Panc1 (cell line): ENCODE data around the gene TP53BP2.

Experiments
- POLR2AphosphoS5 ChIP-seq: IDR thresholded peaks from 2 replicates; pipeline ENCODE4 v1.6.1; 2012; ENCODE audit warnings: mild to moderate bottlenecking, low read depth, low read length, moderate library complexity
- TF ChIP-seq, protein P1 (sequence below): fragments of 450-650 bp; IDR thresholded peaks from 2 replicates; pipeline ENCODE4 v1.5.1; 2017; ENCODE audit warnings: mild to moderate bottlenecking
- TF ChIP-seq, protein P2 (sequence below), 2 experiments: IDR thresholded peaks; 2 replicates each; pipeline ENCODE4 v1.6.1; 2011 to 2012; ENCODE audit warnings: low read depth in 2 of 2, control low read depth in 1 of 2, low read length in 1 of 2, mild to moderate bottlenecking in 1 of 2, moderate library complexity in 1 of 2; ENCODE audit not compliant: insufficient read depth in 1 of 2

DNA sequence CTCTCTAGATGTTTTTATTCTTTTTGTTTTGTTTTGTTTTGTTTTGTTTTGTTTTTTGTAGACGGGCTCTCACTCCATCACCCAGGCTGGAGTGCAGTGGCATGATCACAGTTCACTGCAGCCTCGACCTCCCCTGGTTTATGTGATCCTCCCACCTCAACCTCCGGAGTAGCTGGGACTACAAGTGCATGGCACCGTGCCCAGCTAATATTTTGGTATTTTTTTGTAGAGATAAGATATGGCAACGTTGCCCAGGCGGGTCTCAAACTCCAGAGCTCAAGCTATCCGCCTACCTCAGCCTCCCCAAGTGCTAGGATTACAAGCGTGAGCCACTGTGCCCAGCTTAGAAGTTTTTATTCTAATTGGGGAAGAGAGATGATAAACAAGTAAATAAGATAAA lies 13.3 kb upstream of the TP53BP2 start:
- TF ChIP-seq POLR2AphosphoS5, result no peak
- TF ChIP-seq, protein P1, sequence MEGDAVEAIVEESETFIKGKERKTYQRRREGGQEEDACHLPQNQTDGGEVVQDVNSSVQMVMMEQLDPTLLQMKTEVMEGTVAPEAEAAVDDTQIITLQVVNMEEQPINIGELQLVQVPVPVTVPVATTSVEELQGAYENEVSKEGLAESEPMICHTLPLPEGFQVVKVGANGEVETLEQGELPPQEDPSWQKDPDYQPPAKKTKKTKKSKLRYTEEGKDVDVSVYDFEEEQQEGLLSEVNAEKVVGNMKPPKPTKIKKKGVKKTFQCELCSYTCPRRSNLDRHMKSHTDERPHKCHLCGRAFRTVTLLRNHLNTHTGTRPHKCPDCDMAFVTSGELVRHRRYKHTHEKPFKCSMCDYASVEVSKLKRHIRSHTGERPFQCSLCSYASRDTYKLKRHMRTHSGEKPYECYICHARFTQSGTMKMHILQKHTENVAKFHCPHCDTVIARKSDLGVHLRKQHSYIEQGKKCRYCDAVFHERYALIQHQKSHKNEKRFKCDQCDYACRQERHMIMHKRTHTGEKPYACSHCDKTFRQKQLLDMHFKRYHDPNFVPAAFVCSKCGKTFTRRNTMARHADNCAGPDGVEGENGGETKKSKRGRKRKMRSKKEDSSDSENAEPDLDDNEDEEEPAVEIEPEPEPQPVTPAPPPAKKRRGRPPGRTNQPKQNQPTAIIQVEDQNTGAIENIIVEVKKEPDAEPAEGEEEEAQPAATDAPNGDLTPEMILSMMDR, result no peak
- TF ChIP-seq, protein P2, sequence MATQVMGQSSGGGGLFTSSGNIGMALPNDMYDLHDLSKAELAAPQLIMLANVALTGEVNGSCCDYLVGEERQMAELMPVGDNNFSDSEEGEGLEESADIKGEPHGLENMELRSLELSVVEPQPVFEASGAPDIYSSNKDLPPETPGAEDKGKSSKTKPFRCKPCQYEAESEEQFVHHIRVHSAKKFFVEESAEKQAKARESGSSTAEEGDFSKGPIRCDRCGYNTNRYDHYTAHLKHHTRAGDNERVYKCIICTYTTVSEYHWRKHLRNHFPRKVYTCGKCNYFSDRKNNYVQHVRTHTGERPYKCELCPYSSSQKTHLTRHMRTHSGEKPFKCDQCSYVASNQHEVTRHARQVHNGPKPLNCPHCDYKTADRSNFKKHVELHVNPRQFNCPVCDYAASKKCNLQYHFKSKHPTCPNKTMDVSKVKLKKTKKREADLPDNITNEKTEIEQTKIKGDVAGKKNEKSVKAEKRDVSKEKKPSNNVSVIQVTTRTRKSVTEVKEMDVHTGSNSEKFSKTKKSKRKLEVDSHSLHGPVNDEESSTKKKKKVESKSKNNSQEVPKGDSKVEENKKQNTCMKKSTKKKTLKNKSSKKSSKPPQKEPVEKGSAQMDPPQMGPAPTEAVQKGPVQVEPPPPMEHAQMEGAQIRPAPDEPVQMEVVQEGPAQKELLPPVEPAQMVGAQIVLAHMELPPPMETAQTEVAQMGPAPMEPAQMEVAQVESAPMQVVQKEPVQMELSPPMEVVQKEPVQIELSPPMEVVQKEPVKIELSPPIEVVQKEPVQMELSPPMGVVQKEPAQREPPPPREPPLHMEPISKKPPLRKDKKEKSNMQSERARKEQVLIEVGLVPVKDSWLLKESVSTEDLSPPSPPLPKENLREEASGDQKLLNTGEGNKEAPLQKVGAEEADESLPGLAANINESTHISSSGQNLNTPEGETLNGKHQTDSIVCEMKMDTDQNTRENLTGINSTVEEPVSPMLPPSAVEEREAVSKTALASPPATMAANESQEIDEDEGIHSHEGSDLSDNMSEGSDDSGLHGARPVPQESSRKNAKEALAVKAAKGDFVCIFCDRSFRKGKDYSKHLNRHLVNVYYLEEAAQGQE (IDR thresholded peaks at IDR 0.05; ENCODE audit: insufficient read depth in 1 of 2, low read depth in 2 of 2, low read length in 1 of 2), result no peak
